GM23248 (cell line): Measurements from ENCODE around the gene WHRN.

ENCODE experiments used
- EZH2 ChIP-seq: fragments of 200-600 bp; sonication (generic); IDR thresholded peaks from 2 replicates; pipeline ENCODE4 v1.6.1; 2018; ENCODE audit warnings: antibody characterized with exemption, mild to moderate bottlenecking; ENCODE audit not compliant: insufficient read depth, poor library complexity, severe bottlenecking
- EZH2phosphoT487 ChIP-seq: fragments of 200-600 bp; sonication (generic); IDR thresholded peaks from 2 replicates; pipeline ENCODE4 v1.6.1; 2018; ENCODE audit warnings: antibody characterized with exemption, moderate library complexity, mild to moderate bottlenecking, low read depth; ENCODE audit not compliant: insufficient read depth

DNA sequence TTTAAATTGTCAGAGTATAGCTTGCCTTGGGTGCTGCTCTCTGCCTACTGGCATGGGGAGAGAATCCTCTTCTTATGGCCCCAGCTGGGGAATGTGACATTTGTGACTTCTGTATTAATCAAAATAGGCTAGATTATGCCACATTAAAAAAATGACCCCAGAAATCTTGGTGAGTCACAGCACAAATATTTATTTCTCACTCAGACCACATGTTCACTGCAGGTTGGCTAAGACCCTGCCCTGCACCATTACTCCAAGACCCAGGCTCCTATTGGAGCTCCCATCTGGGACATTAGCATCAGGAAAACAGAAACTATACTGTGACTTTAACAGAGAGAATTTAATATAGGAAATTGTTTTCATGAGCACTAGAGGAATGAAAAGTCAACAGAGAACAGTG lies 16.6 kb upstream of the WHRN start:
- TF ChIP-seq EZH2 = no peak
- no peak for TF ChIP-seq EZH2phosphoT487
